WI38 (cell line): ENCODE results near the gene SRP14.
"Not testable (repeated sequence)": the region's sequence is repeated elsewhere in the genome, so short reads cannot be mapped to it uniquely, and the experiment has no call there.

Source experiments
- H3K4me3 ChIP-seq: 2 replicates; pipeline ENCODE4 v1.5.1; 2011; ENCODE audit warnings: low read depth, mild to moderate bottlenecking, control low read depth, low read length
- CTCF ChIP-seq: IDR thresholded peaks from 2 replicates; pipeline ENCODE4 v1.5.1; 2012; ENCODE audit warnings: low read depth, mild to moderate bottlenecking, control low read depth, low read length

The SRP14 gene

GRCh38 chr15:40081691-40082194 lies 42.8 kb upstream of the SRP14 start:
- peak overlapping the region; percentile 46 for H3K4me3 ChIP-seq
- TF ChIP-seq CTCF: no peak

GRCh38 chr15:40080847-40081246 lies 41.9 kb upstream of the SRP14 start:
- H3K4me3 ChIP-seq: no peak overlapping the region
- no peak for TF ChIP-seq CTCF

GRCh38 chr15:40080104-40080503 lies 41.1 kb upstream of the SRP14 start:
- TF ChIP-seq CTCF: no peak
- no peak overlapping the region for H3K4me3 ChIP-seq

- no peak for TF ChIP-seq CTCF
- no peak overlapping the region for H3K4me3 ChIP-seq
These were observed 40.5 kb upstream of the SRP14 start for GRCh38 chr15:40079456-40079855.

GRCh38 chr15:40075298-40076044 lies 36.5 kb upstream of the SRP14 start:
- H3K4me3 ChIP-seq: no peak overlapping the region
- no peak for TF ChIP-seq CTCF

- H3K4me3 ChIP-seq: not testable (repeated sequence)
These were observed 35.7 kb upstream of the SRP14 start for GRCh38 chr15:40074656-40075055.

GRCh38 chr15:40073716-40074490 lies 34.9 kb upstream of the SRP14 start:
- not testable (repeated sequence) for H3K4me3 ChIP-seq

GRCh38 chr15:40072216-40072990 lies 33.4 kb upstream of the SRP14 start:
- no peak for TF ChIP-seq CTCF

More at GRCh38 chr15:40072216-40072990, 33.4 kb upstream of the SRP14 start:
- H3K4me3 ChIP-seq: no peak overlapping the region
